Lower leg skin (tissue), 3 donors: Measurements from ENCODE around the gene STPG3.

Experiments used
- CTCF ChIP-seq, 3 donors: fragments of 450-650 bp; IDR thresholded peaks; one replicate each; pipeline ENCODE4 v1.5.1; 2016; ENCODE audit warnings: antibody characterized with exemption in 3 of 3, mild to moderate bottlenecking in 3 of 3, moderate library complexity in 2 of 3
- POLR2A ChIP-seq, 2 donors: fragments of 450-650 bp; IDR thresholded peaks; one replicate each; pipeline ENCODE4 v1.6.1; 2016 to 2017; ENCODE audit warnings: antibody characterized with exemption in 2 of 2, mild to moderate bottlenecking in 1 of 2, moderate library complexity in 1 of 2

DNA sequence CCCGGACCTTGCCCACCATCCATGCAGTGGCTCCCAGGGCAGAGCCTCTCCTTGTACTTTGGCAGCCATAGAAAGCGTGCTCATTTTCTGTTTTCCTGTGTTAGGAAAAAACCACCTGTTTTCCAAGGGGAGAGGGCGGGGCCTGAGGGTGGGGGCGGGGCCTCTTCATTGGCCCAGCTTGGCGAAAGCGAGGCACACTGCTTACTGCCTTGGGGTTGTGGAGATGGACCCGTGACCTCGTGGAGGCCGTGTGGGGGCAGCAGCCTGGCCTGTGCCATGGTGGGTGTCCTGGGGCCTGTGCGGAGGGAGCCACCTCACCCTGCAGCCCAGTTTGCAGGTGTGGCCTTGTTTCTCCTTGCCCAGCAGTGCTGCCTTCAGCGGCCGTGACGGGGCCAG is 22.0 kb downstream of the STPG3 start:
- TF ChIP-seq POLR2A (IDR thresholded peaks at IDR 0.05) (no peak), CTCF (IDR thresholded peaks at IDR 0.05) (no peak)
